GM20431 (cell line): ENCODE data around the gene CEMIP2.
"Not testable (repeated sequence)": the region's sequence is repeated elsewhere in the genome, so short reads cannot be mapped to it uniquely, and the experiment has no call there.

Experiments used
- in situ Hi-C: fragments of 300-500 bp; cut with MseI, MboI; formaldehyde crosslinking; loops from one replicate; pipeline ENCODE4 v1.15.0; 2020; ENCODE audit warnings: low sequenced_read_pairs; ENCODE audit not compliant: unreplicated experiment

CEMIP2 gene

DNA sequence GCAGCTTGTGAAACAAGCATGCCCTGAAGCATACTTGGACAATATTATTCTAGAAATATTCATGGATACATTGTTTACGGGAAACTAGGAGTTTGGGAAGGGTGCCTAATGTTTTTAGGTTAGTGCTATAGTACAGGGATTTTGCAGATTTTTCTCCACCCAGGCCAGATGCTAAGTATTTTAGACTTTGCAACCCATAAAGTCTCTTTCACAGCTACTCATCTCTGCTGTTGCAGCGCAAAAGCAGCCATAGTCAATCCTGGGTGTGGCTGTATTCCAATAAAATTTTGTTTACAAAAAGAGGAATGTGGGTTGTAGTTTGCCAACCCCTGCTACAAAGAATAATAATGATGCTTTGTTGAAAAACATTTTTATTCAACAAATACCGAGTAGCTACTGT, 106.2 kb downstream of the CEMIP2 start:
- in situ Hi-C loops: no loop called here

DNA sequence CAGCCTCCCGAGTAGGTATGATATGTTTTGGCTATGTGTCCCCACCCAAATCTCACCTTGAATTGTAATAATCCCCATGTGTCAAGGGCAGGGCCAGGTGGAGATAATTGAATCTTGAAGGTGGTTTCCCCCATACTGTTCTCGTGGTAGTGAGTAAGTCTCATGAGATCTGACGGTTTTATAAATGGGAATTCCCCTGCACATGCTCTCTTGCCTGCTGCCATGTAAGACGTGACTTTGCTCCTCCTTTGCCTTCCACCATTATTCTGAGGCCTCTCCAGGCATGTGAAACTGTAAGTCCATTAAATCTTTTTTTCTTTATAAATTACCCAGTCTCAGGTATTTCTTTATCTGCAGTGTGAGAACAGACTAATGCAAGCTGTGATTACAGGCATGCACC, 111.0 kb downstream of the CEMIP2 start:
- in situ Hi-C loops: not testable (repeated sequence)

GRCh38 chr9:71656496-71656895, 111.8 kb downstream of the CEMIP2 start:
- in situ Hi-C loops: no loop called here

- in situ Hi-C loops: no loop called here
Observed at GRCh38 chr9:71655778-71656177, 112.5 kb downstream of the CEMIP2 start.

- in situ Hi-C loops: no loop called here
Observed at GRCh38 chr9:71655141-71655540, 113.2 kb downstream of the CEMIP2 start.

DNA sequence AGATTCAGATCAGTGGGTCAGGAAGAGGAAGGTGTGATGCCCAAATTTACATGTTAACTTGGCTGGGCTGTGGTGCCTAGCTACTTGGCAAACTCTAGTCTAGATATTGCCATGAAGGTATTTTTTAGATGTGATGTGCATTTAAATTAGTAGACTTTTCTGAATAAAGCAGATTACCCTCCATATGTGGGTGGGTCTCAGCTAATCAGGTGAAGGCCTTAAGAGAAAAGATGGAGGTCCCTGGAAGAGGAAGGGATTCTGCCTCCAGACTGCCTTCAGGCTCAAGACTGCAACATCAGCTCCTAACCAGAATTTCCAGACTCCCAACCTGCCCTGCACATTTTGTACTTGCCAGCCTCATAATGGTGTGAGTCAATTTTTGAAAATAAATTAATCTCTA, 115.8 kb downstream of the CEMIP2 start:
- in situ Hi-C loops: no loop called here

- in situ Hi-C loops: no loop called here
Observed at GRCh38 chr9:71648453-71648852, 119.9 kb downstream of the CEMIP2 start.

DNA sequence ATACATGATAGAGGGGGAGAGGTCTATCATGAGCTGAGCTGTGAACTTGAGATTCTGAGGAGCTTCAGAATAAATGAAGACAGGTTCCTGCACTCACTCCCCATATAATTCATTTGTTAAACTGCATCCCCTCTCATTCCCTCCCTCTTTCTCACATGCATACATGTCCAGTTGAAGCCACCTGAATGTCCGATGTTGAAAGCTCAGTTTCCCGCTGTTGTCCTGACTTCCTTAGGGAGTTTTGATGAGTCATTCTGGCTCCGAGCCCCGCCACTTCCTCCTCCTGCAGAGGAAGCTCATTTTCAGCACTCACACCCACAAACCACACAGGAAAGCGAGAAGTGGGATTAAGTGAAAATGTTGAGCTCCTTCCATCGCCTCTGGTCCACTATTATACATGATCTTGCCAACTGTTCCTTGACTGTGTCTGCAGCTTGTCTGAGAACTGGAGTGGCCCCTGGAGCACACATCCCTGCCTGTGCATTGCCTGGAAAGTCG, 121.2 kb downstream of the CEMIP2 start:
- in situ Hi-C loops: no loop called here

- in situ Hi-C loops: no loop called here
Observed at GRCh38 chr9:71646131-71646530, 122.2 kb downstream of the CEMIP2 start.

DNA sequence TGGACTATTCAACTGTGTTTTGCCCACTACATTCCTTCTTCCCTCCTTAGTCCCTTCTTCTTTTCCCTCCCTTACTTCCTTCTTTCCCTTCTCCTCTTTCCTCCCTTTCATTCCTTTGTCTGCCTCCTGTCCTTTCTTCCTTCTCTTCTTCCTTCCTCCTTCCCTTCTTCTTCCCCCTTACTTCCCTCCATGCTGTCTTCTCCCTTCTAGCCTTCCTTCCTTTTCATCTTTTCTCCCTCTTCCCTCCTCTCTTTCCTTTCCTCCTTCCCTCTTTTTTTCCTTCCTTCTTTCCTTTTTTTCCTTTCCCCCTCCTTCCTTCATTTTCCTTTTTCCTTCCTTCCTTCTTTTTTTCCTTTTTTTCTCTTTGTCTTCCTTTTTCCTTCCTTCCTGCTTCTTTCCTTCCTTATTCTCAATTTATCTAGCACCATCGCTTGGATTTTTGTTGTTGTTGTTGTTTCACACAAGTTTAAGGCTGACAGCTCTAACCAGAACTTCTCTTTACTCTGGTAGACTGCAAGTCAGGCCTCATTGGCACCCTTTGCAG, 123.4 kb downstream of the CEMIP2 start:
- in situ Hi-C loops: no loop called here

DNA sequence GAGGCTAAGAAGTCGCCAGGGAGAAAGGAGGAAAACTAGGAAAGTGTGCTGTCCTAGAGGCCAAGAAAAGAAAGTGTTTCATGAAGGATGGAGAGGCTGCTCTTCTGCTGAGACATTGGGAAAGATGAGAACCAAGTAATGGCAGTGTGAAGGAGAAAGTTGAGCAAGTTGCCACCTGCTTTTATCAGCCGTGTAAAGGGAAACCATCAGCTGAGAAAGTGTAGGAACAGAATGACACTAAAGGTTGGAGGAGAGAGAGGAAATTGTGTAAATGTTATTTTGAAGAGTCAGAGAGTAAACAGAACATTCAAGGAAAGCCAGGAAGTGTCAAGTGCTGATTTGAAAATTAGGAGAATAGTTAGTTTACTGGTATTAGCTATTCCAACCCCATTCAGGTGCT, 125.0 kb downstream of the CEMIP2 start:
- in situ Hi-C loops: no loop called here

GRCh38 chr9:71642056-71642455, 126.3 kb downstream of the CEMIP2 start:
- in situ Hi-C loops: no loop called here

DNA sequence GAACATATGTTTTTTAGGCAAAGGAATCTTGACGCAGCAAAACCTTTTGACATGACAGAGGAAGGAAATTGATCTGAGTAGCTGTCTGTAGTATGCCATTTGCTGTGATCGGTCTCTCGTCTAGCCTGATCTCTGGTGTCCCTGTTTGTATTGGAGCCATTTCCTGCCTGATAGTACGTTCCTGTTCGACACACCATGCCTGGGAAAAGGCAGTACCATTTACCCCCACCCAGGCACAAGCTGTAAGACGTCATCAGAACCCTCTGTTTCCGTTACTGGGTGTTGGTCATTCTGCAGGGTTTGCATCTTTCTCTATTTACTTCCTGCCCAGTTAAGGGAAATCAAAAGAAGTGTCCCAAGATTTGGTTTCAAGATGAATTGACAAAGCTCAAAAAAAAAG, 129.7 kb downstream of the CEMIP2 start:
- in situ Hi-C loops: no loop called here

GRCh38 chr9:71637926-71638325, 130.4 kb downstream of the CEMIP2 start:
- in situ Hi-C loops: no loop called here

DNA sequence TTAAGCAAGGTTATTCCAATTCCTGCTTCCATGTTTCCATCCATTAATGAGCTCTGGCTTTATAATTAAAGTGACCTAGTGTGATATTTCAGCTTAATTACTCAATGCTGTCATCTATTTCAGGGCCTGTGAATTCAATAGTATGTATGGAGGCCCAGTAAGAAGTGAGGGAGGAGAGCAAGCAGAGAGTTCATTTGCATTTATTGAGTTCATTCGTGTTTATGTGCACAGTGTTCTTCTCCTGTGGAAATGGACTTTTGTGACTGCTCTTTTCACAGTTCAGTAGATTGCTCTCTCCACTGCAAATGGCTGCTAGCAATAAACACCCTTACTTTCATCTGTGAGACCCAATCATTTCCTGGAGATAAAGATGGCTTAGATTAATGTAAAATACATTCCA, 130.9 kb downstream of the CEMIP2 start:
- in situ Hi-C loops: no loop called here

GRCh38 chr9:71636143-71636839, 132.0 kb downstream of the CEMIP2 start:
- in situ Hi-C loops: no loop called here

DNA sequence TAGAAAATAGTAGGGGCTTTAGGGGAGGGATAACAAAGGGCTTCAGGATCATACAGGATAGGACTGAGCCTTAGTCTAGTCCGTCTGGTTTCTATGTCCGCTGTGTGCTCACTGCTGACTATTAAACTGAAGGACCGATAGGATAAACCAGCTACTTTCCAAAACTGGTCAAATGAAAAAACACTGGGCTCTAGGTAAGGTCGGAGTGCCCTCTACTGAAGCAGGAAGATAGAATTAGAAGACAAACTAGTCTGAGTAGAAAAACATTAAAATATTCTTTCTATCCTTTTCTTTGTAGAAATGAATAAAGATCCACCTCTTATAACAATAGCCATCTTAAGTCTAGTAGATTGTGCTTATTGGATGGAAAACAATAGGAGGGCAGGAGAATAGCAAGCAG, 133.6 kb downstream of the CEMIP2 start:
- in situ Hi-C loops: no loop called here
